K562 (cell line): ENCODE data around the gene CBLC. TPM values are rescaled to one million over a fixed set of nuclear protein-coding genes. Genes with fewer than 3 reads are reported as not detected.

Experiments
- ATAC-seq: fragments of 200-7000 bp; cut with Tn5 transposase; 3 replicates; pipeline ENCODE4 v1.9.1; 2020; ENCODE audit warnings: moderate library complexity
- BruUV-seq: library from RNA; stranded (reverse); fragments of 400-500 nt; replicated peaks from 2 replicates; lab custom pipeline; 2021; lab: Mats Ljungman, UMichigan
- CTCF ChIA-PET: fragments of 300-600 bp; formaldehyde crosslinking; extraction: SDS; loops from one replicate; lab custom pipeline; 2021; ENCODE audit warnings: low intra/inter-chr PET ratio; lab: Yijun Ruan, JAX
- POLR2A ChIA-PET: fragments of 300-600, 350-650 bp; sonication (Branson Sonifier 250); formaldehyde crosslinking; extraction: SDS; loops from one replicate; lab custom pipeline; 2021; ENCODE audit warnings: antibody characterized with exemption, inconsistent platforms; lab: Yijun Ruan, JAX
- DNase-seq, 4 experiments: peaks; one replicate each; pipeline versions ENCODE4 v3.0.0 to v3.0.0-alpha.2; 2011 to 2018; ENCODE audit warnings: low spot score in 3 of 4, mixed read lengths in 3 of 4; ENCODE audit errors: extremely low read depth in 1 of 4
- FAIRE-seq: peaks from 2 replicates; lab custom pipeline; 2011; peaks lifted over from hg19 to GRCh38; lab: Jason Lieb, UNC
- H2AFZ ChIP-seq: 2 replicates; pipeline ENCODE4 v1.6.0; 2011; ENCODE audit warnings: low read depth, low read length, control low read depth, inconsistent platforms
- H3K27ac ChIP-seq: fragments of 200-600 bp; 3 replicates; pipeline ENCODE4 v1.8.0; 2011; ENCODE audit warnings: low read depth, mild to moderate bottlenecking, control low read depth, inconsistent platforms, low read length, moderate library complexity, mixed read lengths; ENCODE audit errors: extremely low read depth
- H3K27me3 ChIP-seq, 2 experiments: fragments of 300-600 bp in 1 of 2; 2 replicates in 1 of 2; 3 replicates in 1 of 2; pipeline versions ENCODE4 v1.6.0 to v1.8.0; 2011; ENCODE audit warnings: inconsistent platforms in 2 of 2, low read length in 2 of 2, mild to moderate bottlenecking in 1 of 2, mixed read lengths in 1 of 2, moderate library complexity in 1 of 2; ENCODE audit not compliant: control insufficient read depth in 2 of 2, insufficient read depth in 2 of 2
- H3K36me3 ChIP-seq: fragments of 300-600 bp; 3 replicates; pipeline ENCODE4 v1.8.0; 2011; ENCODE audit warnings: mild to moderate bottlenecking, low read length, inconsistent platforms; ENCODE audit not compliant: control insufficient read depth, insufficient read depth
- H3K4me1 ChIP-seq, 2 experiments: fragments of 200-600 bp in 1 of 2; replicated peaks in 1 of 2; 2 replicates in 1 of 2; 3 replicates in 1 of 2; pipeline versions ENCODE4 v1.5.1 to v1.8.0; 2011; ENCODE audit warnings: inconsistent platforms in 2 of 2, low read length in 2 of 2, mild to moderate bottlenecking in 1 of 2, mixed read lengths in 1 of 2, moderate library complexity in 1 of 2; ENCODE audit not compliant: control insufficient read depth in 2 of 2, insufficient read depth in 2 of 2
- H3K4me2 ChIP-seq: 2 replicates; pipeline ENCODE4 v1.6.1; 2011; ENCODE audit warnings: low read length, control low read depth, inconsistent platforms, mixed read lengths; ENCODE audit not compliant: insufficient read depth
- H3K4me3 ChIP-seq: fragments of 200-600 bp; sonication (generic), shearing (Covaris generic); 2 replicates; pipeline ENCODE4 v1.5.1; 2016; ENCODE audit warnings: control low read depth, inconsistent platforms
- H3K79me2 ChIP-seq: fragments of 200-600 bp; 3 replicates; pipeline ENCODE4 v1.8.0; 2011; ENCODE audit warnings: low read length, inconsistent platforms; ENCODE audit not compliant: control insufficient read depth, insufficient read depth
- H3K9ac ChIP-seq, 2 experiments: 2 replicates each; pipeline versions ENCODE4 v1.6.0 to v1.6.1; 2011; ENCODE audit warnings: low read depth in 2 of 2, low read length in 2 of 2, control low read depth in 1 of 2, inconsistent platforms in 1 of 2, mild to moderate bottlenecking in 1 of 2, mixed read lengths in 1 of 2; ENCODE audit not compliant: insufficient read depth in 1 of 2
- H3K9me1 ChIP-seq: one replicate; pipeline ENCODE4 v1.6.0; 2011; ENCODE audit warnings: inconsistent platforms, mild to moderate bottlenecking, low read length, moderate library complexity; ENCODE audit not compliant: control insufficient read depth, insufficient read depth
- H3K9me3 ChIP-seq: replicated peaks from 2 replicates; pipeline ENCODE4 v1.5.1; 2011; ENCODE audit warnings: low read depth, low read length, inconsistent platforms; ENCODE audit not compliant: control insufficient read depth, insufficient read depth
- H4K20me1 ChIP-seq: replicated peaks from 2 replicates; pipeline ENCODE4 v1.6.1; 2011; ENCODE audit warnings: low read length, inconsistent platforms, mixed read lengths; ENCODE audit not compliant: control insufficient read depth, insufficient read depth
- BCOR ChIP-seq: fragments of 450-650 bp; IDR thresholded peaks from 2 replicates; pipeline ENCODE4 v1.6.1; 2016
- JUND ChIP-seq, 2 experiments: IDR thresholded peaks; 2 replicates in 1 of 2; 3 replicates in 1 of 2; pipeline ENCODE4 v1.6.1; 2011; ENCODE audit warnings: borderline replicate concordance in 2 of 2, low read depth in 2 of 2, low read length in 2 of 2, improper control_type of control experiment in 1 of 2, missing biosample characterization in 1 of 2, missing genetic modification characterization in 1 of 2, missing genetic modification reagents in 1 of 2
- KDM1A ChIP-seq, 2 experiments: fragments of 450-650 bp; IDR thresholded peaks; 2 replicates each; pipeline ENCODE4 v1.6.1; 2016; ENCODE audit warnings: mild to moderate bottlenecking in 2 of 2
- PKNOX1 ChIP-seq: fragments of 450-650 bp; IDR thresholded peaks from 2 replicates; pipeline ENCODE4 v1.6.1; 2016
- RBM25 ChIP-seq: fragments of 200-400 bp; formaldehyde crosslinking; IDR thresholded peaks from 2 replicates; pipeline ENCODE4 v1.6.1; 2018; ENCODE audit warnings: low read length, low read depth, moderate library complexity; ENCODE audit not compliant: severe bottlenecking
- ZFP36 ChIP-seq: fragments of 150-350 bp; IDR thresholded peaks from 2 replicates; pipeline ENCODE4 v1.6.1; 2018; ENCODE audit warnings: low read length, low read depth; ENCODE audit not compliant: partially characterized antibody
- ZNF197 ChIP-seq: fragments of 200-800 bp; sonication (Bioruptor generic); IDR thresholded peaks from 2 replicates; pipeline ENCODE4 v1.6.1; 2016; ENCODE audit warnings: low read depth, missing genetic modification characterization, missing compliant biosample characterization
- ZNF436 ChIP-seq: fragments of 250-450, 450-650 bp; sonication (Bioruptor Pico); formaldehyde crosslinking; IDR thresholded peaks from 2 replicates; pipeline ENCODE4 v1.7.0; 2020; ENCODE audit warnings: mild to moderate bottlenecking
- WGBS: fragments of 100-300 bp; shearing (Covaris generic); methylation state at CpG from one replicate; pipeline ENCODE4 v1.1.6; 2016; ENCODE audit warnings: low coverage, mixed read lengths; ENCODE audit not compliant: insufficient coverage; ENCODE audit errors: missing lambda C conversion rate; 5-methylcytosine and 5-hydroxymethylcytosine counted together
- in situ Hi-C: fragments of 300-500 bp; cut with MboI; formaldehyde crosslinking; loops from 4 replicates; pipeline ENCODE4 v1.15.0; 2018; ENCODE audit warnings: inconsistent platforms, mixed read lengths
- intact Hi-C: fragments of 100-400 bp; cut with micrococcal nuclease; formaldehyde crosslinking; loops from 2 replicates; pipeline ENCODE4 v1.14.2; 2022
- polyA plus RNA-seq, 8 experiments: library from polyadenylated mRNA; depleted of rRNA in 4 of 8; stranded (reverse) in 5 of 8; unstranded in 3 of 8; fragments of >200 nt; fragmentation: Nextera tagmentation in 2 of 8; fragmentation: Illumina TruSeq in 1 of 8; extraction: Ambion mirVana in 2 of 8; extraction: Trizol in 1 of 8; gene quantifications; 2 replicates each; pipeline versions ENCODE4 v1.2.1 to v1.2.3, GENCODE V29; 2011 to 2014; ENCODE audit warnings: inconsistent platforms in 1 of 8, missing spikeins in 1 of 8
- total RNA-seq, 7 experiments: library from RNA; depleted of rRNA in 6 of 7; stranded (reverse); fragments of >200 nt in 6 of 7; fragmentation: Illumina TruSeq in 2 of 7; extraction: Trizol in 2 of 7; gene quantifications; 2 replicates each; pipeline versions ENCODE4 v1.2.1 to v1.2.3, GENCODE V29; 2011 to 2021; ENCODE audit warnings: low replicate concordance in 1 of 7

CBLC gene
- total and polyA plus RNA-seq, 9 of the 15 experiments (the other 6 are each of a cell fraction or from before 2014, with no cell fraction given) = 0.09 TPM; not detected in 8

- in situ Hi-C loops = no loop called here
- Histone ChIP-seq H3K4me1 (peaks cover 0 to under 1% of the 10 kb centered on the region in 2 experiments; a peak in 2 of 5 replicates), H3K4me2 (no peak overlapping the region), H3K9me1 (no peaks in the 10 kb centered on the region), H3K79me2 (no peaks in the 10 kb centered on the region), H3K36me3 (no peaks in the 10 kb centered on the region), H3K9me3 (no peaks in the 10 kb centered on the region), H2AFZ (no peak overlapping the region), H3K27ac (no peak overlapping the region), H3K9ac (0 out of 4 replicates have a peak overlapping the region, but pooled peaks of 1 of the 2 experiments have one; percentile 40), H4K20me1 (no peaks in the 10 kb centered on the region), H3K27me3 (no peaks in the 10 kb centered on the region), H3K4me3 (no peak overlapping the region)
- intact Hi-C loops = no loop called here
- FAIRE-seq = no peak
- no peak for ATAC-seq
- 30% methylated on average over 9 of the region's 11 CpGs for WGBS
- CTCF ChIA-PET = no interaction called here
- BruUV-seq = no TSS peak
- POLR2A ChIA-PET = interaction anchor here (0.6 to 1.7 kb wide), 3 partner anchors 9 to 1251 kb away, joined by 3 to 5 read pairs (median 3); no protein-coding TSS in a partner anchor
- no peak for DNase-seq
- TF ChIP-seq KDM1A (IDR thresholded peaks at IDR 0.05) (peak; percentile 24 to 53; a peak in 3 of 4 replicates), JUND (IDR thresholded peaks at IDR 0.05; ENCODE audit: borderline replicate concordance, low read depth, low read length) (no peak), JUND (tag; IDR thresholded peaks at IDR 0.05; ENCODE audit: borderline replicate concordance, low read depth, low read length) (no peak), PKNOX1 (no peak), BCOR (peak; percentile 59), ZFP36 (peak; percentile 97), ZNF197 (CRISPR knock-in tag) (no peak), ZNF436 (CRISPR knock-in tag) (peak; percentile 67; the same call in 1 of the 2 replicates), RBM25 (peak; percentile 39)
- TF ChIP-seq, all 486 proteins: peak for 5
Observed at GRCh38 chr19:44732235-44733014, 45.3 kb upstream of the CBLC start.
